ENCODE measurements around the gene URI1. TPM values are rescaled to one million over a fixed set of nuclear protein-coding genes. Genes with fewer than 3 reads are reported as not detected.
A peak's percentile ranks its signal among the peaks of the same experiment; 100 is the strongest.

The URI1 gene
- polyA plus RNA-seq, 1 donor (not counting 4 experiments of a cell fraction or from before 2014, with no cell fraction given), result 98.6 TPM

DNA sequence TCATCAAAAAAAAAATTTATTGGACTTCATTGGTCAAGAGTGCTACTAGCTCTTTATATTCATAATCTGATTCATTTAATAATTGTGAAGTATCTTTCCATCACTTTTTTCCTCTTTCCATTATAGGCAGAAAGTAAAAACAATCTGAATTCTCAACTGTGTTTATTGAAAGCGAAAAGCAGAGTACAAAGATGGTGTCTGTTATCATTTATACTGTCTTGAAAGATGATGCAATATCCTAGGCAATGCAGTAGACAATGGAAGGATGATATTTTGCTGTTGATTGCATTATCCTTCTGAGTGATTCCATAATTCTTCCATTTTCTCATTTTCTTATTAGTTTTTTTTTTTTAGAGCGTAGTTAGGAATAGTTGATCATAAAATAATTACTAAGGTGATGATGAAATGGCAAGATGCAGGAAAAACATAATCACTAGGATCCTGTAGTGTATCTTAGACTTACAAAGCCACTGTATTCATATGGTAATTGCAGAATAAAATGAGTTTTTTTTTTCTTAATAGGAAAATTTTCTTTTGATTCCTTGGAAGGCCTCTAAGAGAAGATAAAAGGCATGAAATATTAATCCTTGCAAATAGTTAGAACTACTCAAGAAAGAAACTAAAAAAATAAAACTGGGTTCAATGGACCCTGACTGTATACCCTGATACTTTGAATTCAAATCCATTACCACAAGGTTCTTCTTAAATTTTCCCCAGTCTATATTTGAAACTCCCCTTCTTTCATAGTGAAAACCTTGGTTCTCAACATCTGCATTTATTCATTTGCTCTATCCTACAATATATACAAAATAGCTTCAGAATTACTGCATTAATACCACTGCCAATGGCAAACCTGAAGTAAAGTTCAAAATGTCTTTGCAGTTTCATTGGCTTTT, 11.6 kb downstream of the URI1 start:
- Histone ChIP-seq H3K79me2 (ENCODE audit: control insufficient read depth, insufficient read depth, low read length) (peaks cover 93% of the 10 kb centered on the region), H3K9ac (ENCODE audit: control insufficient read depth, extremely low read depth, insufficient read depth, low read length) (no peak overlapping the region), H3K4me2 (ENCODE audit: control insufficient read depth, extremely low read depth, insufficient read depth, low read depth, low read length) (no peak overlapping the region), H4K20me1 (ENCODE audit: control insufficient read depth, extremely low read depth, insufficient read depth, low read length) (peaks cover 2% of the 10 kb centered on the region), H3K9me3 (ENCODE audit: control insufficient read depth, low read depth, low read length) (no peaks in the 10 kb centered on the region), H3K36me3 (ENCODE audit: control insufficient read depth in 2 of 2, extremely low read depth in 1 of 2, insufficient read depth in 2 of 2, low read length in 2 of 2) (no peaks in the 10 kb centered on the region), H3K4me3 (ENCODE audit: control insufficient read depth in 2 of 3, extremely low read depth in 1 of 3, insufficient read depth in 2 of 3, low read depth in 1 of 3, low read length in 3 of 3) (no peak overlapping the region), H3K27ac (ENCODE audit: control insufficient read depth, insufficient read depth, low read length) (peak overlapping the region; percentile 19), H3K4me1 (ENCODE audit: control insufficient read depth, extremely low read depth, insufficient read depth, low read length) (peaks cover 2% of the 10 kb centered on the region), H3K9me1 (ENCODE audit: control insufficient read depth, extremely low read depth, insufficient read depth, low read length) (no peaks in the 10 kb centered on the region), H2AFZ (ENCODE audit: control insufficient read depth, low read length) (no peak overlapping the region), H3K27me3 (ENCODE audit: control insufficient read depth, extremely low read depth, insufficient read depth, low read length) (no peaks in the 10 kb centered on the region)
- DNase-seq (ENCODE audit: low read depth, low spot score) (no peak), FAIRE-seq (no peak)
- dilution Hi-C loops (cut with MboI; ENCODE audit: extremely low pct_ligation_motif_present, low sequenced_read_pairs), result no loop called here
- TF ChIP-seq, protein P1, sequence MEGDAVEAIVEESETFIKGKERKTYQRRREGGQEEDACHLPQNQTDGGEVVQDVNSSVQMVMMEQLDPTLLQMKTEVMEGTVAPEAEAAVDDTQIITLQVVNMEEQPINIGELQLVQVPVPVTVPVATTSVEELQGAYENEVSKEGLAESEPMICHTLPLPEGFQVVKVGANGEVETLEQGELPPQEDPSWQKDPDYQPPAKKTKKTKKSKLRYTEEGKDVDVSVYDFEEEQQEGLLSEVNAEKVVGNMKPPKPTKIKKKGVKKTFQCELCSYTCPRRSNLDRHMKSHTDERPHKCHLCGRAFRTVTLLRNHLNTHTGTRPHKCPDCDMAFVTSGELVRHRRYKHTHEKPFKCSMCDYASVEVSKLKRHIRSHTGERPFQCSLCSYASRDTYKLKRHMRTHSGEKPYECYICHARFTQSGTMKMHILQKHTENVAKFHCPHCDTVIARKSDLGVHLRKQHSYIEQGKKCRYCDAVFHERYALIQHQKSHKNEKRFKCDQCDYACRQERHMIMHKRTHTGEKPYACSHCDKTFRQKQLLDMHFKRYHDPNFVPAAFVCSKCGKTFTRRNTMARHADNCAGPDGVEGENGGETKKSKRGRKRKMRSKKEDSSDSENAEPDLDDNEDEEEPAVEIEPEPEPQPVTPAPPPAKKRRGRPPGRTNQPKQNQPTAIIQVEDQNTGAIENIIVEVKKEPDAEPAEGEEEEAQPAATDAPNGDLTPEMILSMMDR (optimal IDR thresholded peaks at IDR 0.05 in 1 of 3, IDR thresholded peaks at IDR 0.05 in 1 of 3, conservative IDR thresholded peaks at IDR 0.05 in 1 of 3; ENCODE audit: extremely low read depth in 1 of 3, insufficient read depth in 2 of 3, low read length in 3 of 3), result no peak
- no peak for TF ChIP-seq EZH2 (IDR thresholded peaks at IDR 0.05; ENCODE audit: low read length)

DNA sequence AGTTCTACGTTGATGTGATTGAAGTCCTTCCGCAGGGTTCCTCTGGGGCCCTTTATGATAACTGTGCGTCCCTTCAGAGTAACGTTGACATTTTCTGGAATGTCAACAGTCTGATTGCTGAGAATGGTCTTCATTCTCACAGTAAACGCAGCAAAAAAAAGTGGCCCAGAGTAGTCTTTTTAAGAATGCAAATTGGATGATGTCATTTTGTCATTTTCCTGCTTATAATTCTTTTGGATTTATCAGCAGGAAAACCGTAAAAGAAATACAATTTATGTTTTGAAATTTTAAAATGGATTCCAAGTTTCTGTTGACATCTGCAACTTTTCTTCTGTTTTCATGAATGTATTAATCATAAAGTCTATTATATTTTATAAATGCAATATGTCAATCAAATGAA, 14.8 kb downstream of the URI1 start:
- Histone ChIP-seq H3K4me2 (ENCODE audit: control insufficient read depth, extremely low read depth, insufficient read depth, low read depth, low read length) (no peak overlapping the region), H3K79me2 (ENCODE audit: control insufficient read depth, insufficient read depth, low read length) (peaks cover 98% of the 10 kb centered on the region), H3K27ac (ENCODE audit: control insufficient read depth, insufficient read depth, low read length) (no peak overlapping the region), H3K36me3 (ENCODE audit: control insufficient read depth in 2 of 2, extremely low read depth in 1 of 2, insufficient read depth in 2 of 2, low read length in 2 of 2) (no peaks in the 10 kb centered on the region), H2AFZ (ENCODE audit: control insufficient read depth, low read length) (no peak overlapping the region), H3K27me3 (ENCODE audit: control insufficient read depth, extremely low read depth, insufficient read depth, low read length) (no peaks in the 10 kb centered on the region), H3K4me1 (ENCODE audit: control insufficient read depth, extremely low read depth, insufficient read depth, low read length) (peaks cover under 1% of the 10 kb centered on the region), H3K9me1 (ENCODE audit: control insufficient read depth, extremely low read depth, insufficient read depth, low read length) (no peaks in the 10 kb centered on the region), H4K20me1 (ENCODE audit: control insufficient read depth, extremely low read depth, insufficient read depth, low read length) (peaks cover 2% of the 10 kb centered on the region), H3K4me3 (ENCODE audit: control insufficient read depth in 2 of 3, extremely low read depth in 1 of 3, insufficient read depth in 2 of 3, low read depth in 1 of 3, low read length in 3 of 3) (no peak overlapping the region), H3K9ac (ENCODE audit: control insufficient read depth, extremely low read depth, insufficient read depth, low read length) (no peak overlapping the region), H3K9me3 (ENCODE audit: control insufficient read depth, low read depth, low read length) (no peaks in the 10 kb centered on the region)
- DNase-seq (ENCODE audit: low read depth, low spot score), result no peak
- dilution Hi-C loops (cut with MboI; ENCODE audit: extremely low pct_ligation_motif_present, low sequenced_read_pairs), result no loop called here
- TF ChIP-seq EZH2 (IDR thresholded peaks at IDR 0.05; ENCODE audit: low read length), result no peak
- no peak for FAIRE-seq

Data from keratinocyte (primary cell).